BLaER1 treated with 17β-estradiol and CSF1 and Interleukin-3, amounts not matched to agents 10 nM and 100 nM (cell line): ENCODE measurements around the gene MANBA.
A peak's percentile ranks its signal among the peaks of the same experiment; 100 is the strongest.
"Not testable (repeated sequence)": the region's sequence is repeated elsewhere in the genome, so short reads cannot be mapped to it uniquely, and the experiment has no call there.

Experiments
- H3K27ac ChIP-seq, 11 experiments: shearing (Covaris generic); formaldehyde crosslinking; 2 replicates each; pipeline ENCODE4 v1.8.1; 2022
- H3K27me3 ChIP-seq, 11 experiments: shearing (Covaris generic); formaldehyde crosslinking; 2 replicates each; pipeline ENCODE4 v1.8.1; 2022
- H3K36me3 ChIP-seq, 11 experiments: shearing (Covaris generic); formaldehyde crosslinking; 2 replicates each; pipeline ENCODE4 v1.8.1; 2022
- H3K4me1 ChIP-seq, 10 experiments: shearing (Covaris generic); formaldehyde crosslinking; 2 replicates each; pipeline ENCODE4 v1.8.1; 2022
- H3K4me2 ChIP-seq, 11 experiments: shearing (Covaris generic); formaldehyde crosslinking; 2 replicates each; pipeline ENCODE4 v1.8.1; 2022
- H3K4me3 ChIP-seq, 10 experiments: shearing (Covaris generic); formaldehyde crosslinking; 2 replicates each; pipeline ENCODE4 v1.8.1; 2022
- H3K9ac ChIP-seq, 11 experiments: shearing (Covaris generic); formaldehyde crosslinking; 2 replicates each; pipeline ENCODE4 v1.8.1; 2022
- H3K9me3 ChIP-seq, 11 experiments: shearing (Covaris generic); formaldehyde crosslinking; replicated peaks in 1 of 11; 2 replicates each; pipeline ENCODE4 v1.8.1; 2022
- H4K20me1 ChIP-seq, 11 experiments: shearing (Covaris generic); formaldehyde crosslinking; 2 replicates each; pipeline ENCODE4 v1.8.1; 2022
- Cebpa-rat ChIP-seq, 11 experiments: shearing (Covaris generic); IDR thresholded peaks; 2 replicates each; pipeline ENCODE4 v1.8.1; 2022

MANBA gene

DNA sequence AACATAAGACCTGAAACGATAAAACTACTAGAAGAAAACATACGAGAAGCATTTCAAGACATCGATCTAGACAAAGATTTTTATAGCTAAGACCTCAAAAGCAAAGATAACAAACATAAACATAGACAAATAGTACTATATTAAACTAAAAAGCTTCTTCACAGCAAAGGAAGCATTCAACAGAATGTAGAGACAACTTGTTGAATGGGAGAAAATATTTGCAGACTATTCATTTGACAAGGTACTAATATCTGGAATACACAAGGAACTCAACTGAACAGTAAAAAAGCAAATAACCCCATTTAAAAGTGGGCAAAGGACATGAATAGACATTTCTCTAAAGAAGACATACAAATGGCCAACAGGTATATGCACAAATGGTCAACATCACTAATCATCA is 49.8 kb downstream of the MANBA start:
- H3K27ac ChIP-seq: no peak overlapping the region
- no peak overlapping the region for H3K9ac ChIP-seq
- H3K9me3 ChIP-seq: peaks cover 9 to 22% (median 16%) of the 10 kb centered on the region in 11 experiments; a peak in 21 of 22 replicates
- no peaks in the 10 kb centered on the region for H3K27me3 ChIP-seq
- H3K4me3 ChIP-seq: no peak overlapping the region
- peaks cover 37 to 85% (median 57%) of the 10 kb centered on the region in 11 experiments for H3K36me3 ChIP-seq
- H3K4me2 ChIP-seq: no peak overlapping the region
- peaks cover 0 to 83% (median 0%) of the 10 kb centered on the region in 11 experiments; a peak in 4 of 22 replicates for H4K20me1 ChIP-seq
- H3K4me1 ChIP-seq: peaks cover 0 to 7% (median 0%) of the 10 kb centered on the region in 10 experiments; a peak in 1 of 20 replicates
- TF ChIP-seq Cebpa-rat (IDR thresholded peaks at IDR 0.05): no peak

DNA sequence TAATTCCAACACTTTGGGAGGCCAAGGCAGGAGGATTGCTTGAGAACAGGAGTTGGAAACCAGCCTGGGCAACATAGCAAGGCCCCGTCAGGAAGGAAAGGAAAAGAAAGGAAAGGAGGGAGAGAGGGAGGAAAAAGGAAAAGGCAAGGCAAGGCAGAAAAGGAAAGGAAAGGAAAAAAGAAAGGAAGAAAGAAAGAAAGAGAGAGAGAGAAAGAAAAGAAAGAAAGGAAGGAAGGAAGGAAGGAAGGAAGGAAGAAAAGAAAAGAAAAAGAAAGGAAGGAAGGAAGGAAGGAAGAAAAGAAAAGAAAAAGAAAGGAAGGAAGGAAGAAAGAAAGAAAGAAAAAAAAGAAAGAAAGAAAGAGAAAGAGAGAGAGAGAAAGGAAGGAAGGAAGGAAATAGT is 51.7 kb downstream of the MANBA start:
- not testable (repeated sequence) for H3K4me2 ChIP-seq, H3K9ac ChIP-seq, H3K4me1 ChIP-seq, H3K27me3 ChIP-seq, H3K27ac ChIP-seq, H3K4me3 ChIP-seq
- peaks cover 41 to 85% (median 58%) of the 10 kb centered on the region in 11 experiments for H3K36me3 ChIP-seq
- peaks cover 23 to 40% (median 31%) of the 10 kb centered on the region in 11 experiments for H3K9me3 ChIP-seq
- H4K20me1 ChIP-seq: peaks cover 0 to 80% (median 0%) of the 10 kb centered on the region in 11 experiments; a peak in 6 of 22 replicates

DNA sequence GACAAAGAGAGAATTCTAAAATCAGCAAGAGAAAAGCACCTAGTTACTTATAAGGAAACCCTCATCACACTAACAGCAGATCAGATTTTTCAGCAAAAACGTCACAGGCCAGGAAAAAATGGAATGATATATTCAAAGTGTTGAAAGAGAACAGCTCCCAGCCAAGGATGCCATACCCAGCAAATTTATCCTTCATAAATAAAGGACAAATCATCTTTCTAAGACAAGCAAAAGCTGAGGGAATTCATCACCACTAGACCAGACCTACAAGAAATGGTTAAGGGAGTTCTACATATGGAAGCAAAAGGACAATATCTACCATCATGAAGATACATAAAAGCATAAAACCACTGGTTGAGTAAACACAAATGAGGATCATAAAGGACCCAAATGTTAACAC is 53.6 kb downstream of the MANBA start:
- H3K4me3 ChIP-seq: no peak overlapping the region

DNA sequence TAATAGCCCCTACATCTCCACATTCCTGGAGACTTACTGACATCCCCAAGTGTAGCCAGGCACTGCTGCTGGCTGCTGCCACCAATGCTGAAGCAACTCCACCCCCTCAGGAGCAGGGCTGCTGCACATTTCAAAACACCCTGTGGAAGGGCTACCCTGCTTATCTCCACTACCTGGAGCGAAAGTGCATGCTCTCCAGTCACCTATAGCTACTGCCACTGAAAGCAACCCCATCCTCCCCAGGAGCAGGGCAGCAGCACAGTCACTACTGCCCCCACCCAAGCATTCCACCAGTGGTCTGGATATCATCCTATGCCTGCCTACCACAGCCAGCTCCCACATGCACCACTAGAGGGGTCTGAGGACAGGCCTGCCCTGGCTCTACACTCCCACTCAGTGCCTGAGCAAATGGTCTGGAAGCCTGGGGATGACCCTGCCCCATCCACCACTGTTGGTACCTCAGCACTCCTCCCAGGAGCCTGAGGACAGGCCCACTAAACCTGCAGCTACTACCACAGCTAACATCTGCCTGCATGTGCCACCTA is 55.3 kb downstream of the MANBA start:
- Histone ChIP-seq H3K9me3 (peaks cover 35 to 58% (median 47%) of the 10 kb centered on the region in 11 experiments), H3K27me3 (no peaks in the 10 kb centered on the region), H3K9ac (no peak overlapping the region), H3K36me3 (peaks cover 42 to 69% (median 54%) of the 10 kb centered on the region in 11 experiments), H4K20me1 (peaks cover 0 to 57% (median 0%) of the 10 kb centered on the region in 11 experiments; a peak in 6 of 22 replicates), H3K4me2 (no peak overlapping the region), H3K4me3 (no peak overlapping the region), H3K27ac (no peak overlapping the region), H3K4me1 (peaks cover 0 to 6% (median 0%) of the 10 kb centered on the region in 10 experiments; a peak in 1 of 20 replicates)
- TF ChIP-seq Cebpa-rat (IDR thresholded peaks at IDR 0.05): no peak

More for the DNA sequence above, 53.6 kb downstream of the MANBA start:
- Histone ChIP-seq H4K20me1 (peaks cover 0 to 74% (median 0%) of the 10 kb centered on the region in 11 experiments; a peak in 6 of 22 replicates), H3K9ac (no peak overlapping the region), H3K4me1 (peaks cover 0 to 7% (median 0%) of the 10 kb centered on the region in 10 experiments; a peak in 1 of 20 replicates), H3K27ac (no peak overlapping the region), H3K9me3 (peaks cover 35 to 58% (median 47%) of the 10 kb centered on the region in 11 experiments), H3K27me3 (no peaks in the 10 kb centered on the region), H3K4me2 (no peak overlapping the region), H3K36me3 (peaks cover 52 to 85% (median 62%) of the 10 kb centered on the region in 11 experiments)
- no peak for TF ChIP-seq Cebpa-rat (IDR thresholded peaks at IDR 0.05)

DNA sequence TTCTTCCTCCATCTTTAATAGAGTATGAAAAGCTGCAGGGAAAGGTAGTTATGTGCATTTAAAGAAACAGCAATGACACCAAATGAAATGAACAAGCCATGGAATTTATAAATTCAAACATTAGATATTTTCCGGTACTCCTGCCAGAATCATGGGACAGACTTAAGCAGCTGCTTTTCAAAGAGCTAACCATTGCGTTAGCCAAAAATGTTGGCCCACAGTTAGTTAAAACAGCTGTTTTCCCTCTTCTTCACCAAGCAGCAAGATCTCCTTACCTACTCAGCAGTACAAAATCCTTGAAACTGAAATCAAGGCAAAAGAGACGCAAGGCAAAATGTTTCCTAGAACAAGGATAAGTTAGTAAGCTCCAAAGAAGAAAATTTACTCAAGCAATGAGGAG is 64.0 kb downstream of the MANBA start:
- Histone ChIP-seq H3K4me3 (no peak overlapping the region), H3K9ac (no peak overlapping the region), H3K27ac (no peak overlapping the region), H3K27me3 (no peaks in the 10 kb centered on the region), H4K20me1 (peaks cover 0 to 8% (median 0%) of the 10 kb centered on the region in 11 experiments; a peak in 2 of 22 replicates), H3K4me1 (peaks cover 0 to 21% (median 0%) of the 10 kb centered on the region in 10 experiments; a peak in 6 of 20 replicates), H3K36me3 (peaks cover 14 to 46% (median 32%) of the 10 kb centered on the region in 11 experiments; a peak in 20 of 22 replicates), H3K4me2 (no peak overlapping the region), H3K9me3 (no peaks in the 10 kb centered on the region)
- TF ChIP-seq Cebpa-rat (IDR thresholded peaks at IDR 0.05): no peak

DNA sequence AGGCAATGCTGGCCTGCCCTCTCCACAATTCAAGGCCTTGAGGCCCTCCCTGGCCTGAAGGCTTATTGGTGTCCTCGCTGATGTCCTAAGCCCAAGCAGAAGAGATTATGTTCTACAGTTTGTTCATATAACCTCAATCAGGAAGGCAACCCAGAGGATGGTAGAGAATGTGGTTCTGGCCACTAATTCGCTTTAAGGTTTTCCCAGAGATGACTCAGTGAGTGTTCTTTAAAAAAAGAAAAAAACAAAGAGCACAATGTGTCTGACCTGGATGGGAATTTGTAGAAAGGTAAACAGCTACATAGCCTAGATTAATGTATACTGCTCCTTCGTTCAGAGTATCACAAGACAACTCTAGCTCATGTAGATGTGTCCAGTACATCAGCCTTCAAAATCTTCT is 66.0 kb downstream of the MANBA start:
- H3K4me3 ChIP-seq: no peak overlapping the region
- H3K27me3 ChIP-seq: no peaks in the 10 kb centered on the region
- H3K4me2 ChIP-seq: no peak overlapping the region
- H3K9ac ChIP-seq: no peak overlapping the region
- no peaks in the 10 kb centered on the region for H3K9me3 ChIP-seq
- peaks cover 21 to 55% (median 39%) of the 10 kb centered on the region in 11 experiments for H3K36me3 ChIP-seq
- no peak overlapping the region for H3K27ac ChIP-seq
- peaks cover 0 to 8% (median 0%) of the 10 kb centered on the region in 11 experiments; a peak in 2 of 22 replicates for H4K20me1 ChIP-seq
- no peak for TF ChIP-seq Cebpa-rat (IDR thresholded peaks at IDR 0.05)
- H3K4me1 ChIP-seq: peaks cover 0 to 27% (median 0%) of the 10 kb centered on the region in 10 experiments; a peak in 6 of 20 replicates

DNA sequence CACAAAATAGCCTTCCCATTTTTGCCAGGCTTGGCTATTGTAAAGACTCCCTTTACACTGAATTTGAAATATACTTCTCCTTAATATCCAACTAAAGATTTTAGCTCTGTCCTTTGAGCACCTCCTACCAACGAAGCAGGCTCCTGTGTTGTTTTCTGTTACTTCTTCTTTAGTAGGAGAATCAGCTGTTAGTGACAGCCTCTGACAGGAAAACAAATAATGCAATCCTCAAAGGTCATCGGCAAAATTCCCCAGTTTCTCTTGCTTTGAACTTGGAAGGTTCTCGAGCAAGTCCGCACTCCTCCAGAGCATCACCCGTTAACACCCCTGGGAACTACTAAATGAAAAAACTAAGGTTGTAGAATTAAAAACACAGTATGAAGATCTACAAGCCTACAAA is 66.9 kb downstream of the MANBA start:
- Histone ChIP-seq H3K4me3 (no peak overlapping the region), H3K9ac (no peak overlapping the region), H3K4me1 (peaks cover 0 to 28% (median 0%) of the 10 kb centered on the region in 10 experiments; a peak in 6 of 20 replicates), H3K27me3 (no peaks in the 10 kb centered on the region), H3K36me3 (peaks cover 25 to 64% (median 48%) of the 10 kb centered on the region in 11 experiments), H3K9me3 (no peaks in the 10 kb centered on the region), H3K27ac (no peak overlapping the region), H3K4me2 (no peak overlapping the region), H4K20me1 (peaks cover 0 to 8% (median 0%) of the 10 kb centered on the region in 11 experiments; a peak in 2 of 22 replicates)
- no peak for TF ChIP-seq Cebpa-rat (IDR thresholded peaks at IDR 0.05)

DNA sequence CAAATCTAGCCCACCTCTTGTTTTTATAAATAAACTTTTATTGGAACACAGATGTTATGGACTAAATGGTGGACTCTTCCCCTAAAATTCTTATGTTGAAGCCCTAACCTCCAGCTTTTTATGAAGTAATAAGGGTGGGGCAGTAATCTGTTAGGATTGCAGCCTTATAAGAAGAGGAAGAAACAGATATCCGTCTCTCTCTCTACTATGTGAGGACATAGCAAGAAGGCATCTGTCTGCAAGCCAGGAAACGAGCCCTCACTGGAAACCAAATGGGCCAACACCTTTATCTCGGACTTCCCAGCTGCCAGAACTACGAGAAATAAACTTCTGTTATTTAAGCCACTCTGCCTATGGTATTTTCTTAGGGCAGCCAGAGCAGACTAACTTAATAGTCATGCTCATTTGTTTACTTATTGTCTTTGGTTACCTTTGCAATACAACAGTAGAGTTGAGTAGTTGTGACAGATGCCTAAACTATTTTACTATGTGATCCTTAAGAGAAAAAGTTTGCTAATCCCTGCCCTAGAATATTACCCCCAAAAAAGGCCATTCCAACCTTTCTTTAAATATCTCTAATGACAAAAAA is 67.4 kb downstream of the MANBA start:
- Histone ChIP-seq H3K4me2 (peak overlapping the region in 2 of 11 experiments; percentile 44 to 50; a peak in 3 of 22 replicates), H4K20me1 (peaks cover 0 to 10% (median 0%) of the 10 kb centered on the region in 11 experiments; a peak in 2 of 22 replicates), H3K27ac (no peak overlapping the region), H3K9me3 (no peaks in the 10 kb centered on the region), H3K27me3 (no peaks in the 10 kb centered on the region), H3K9ac (no peak overlapping the region), H3K36me3 (peaks cover 30 to 69% (median 53%) of the 10 kb centered on the region in 11 experiments), H3K4me3 (no peak overlapping the region), H3K4me1 (peaks cover 0 to 33% (median under 1%) of the 10 kb centered on the region in 10 experiments; a peak in 9 of 20 replicates)
- no peak for TF ChIP-seq Cebpa-rat (IDR thresholded peaks at IDR 0.05)

DNA sequence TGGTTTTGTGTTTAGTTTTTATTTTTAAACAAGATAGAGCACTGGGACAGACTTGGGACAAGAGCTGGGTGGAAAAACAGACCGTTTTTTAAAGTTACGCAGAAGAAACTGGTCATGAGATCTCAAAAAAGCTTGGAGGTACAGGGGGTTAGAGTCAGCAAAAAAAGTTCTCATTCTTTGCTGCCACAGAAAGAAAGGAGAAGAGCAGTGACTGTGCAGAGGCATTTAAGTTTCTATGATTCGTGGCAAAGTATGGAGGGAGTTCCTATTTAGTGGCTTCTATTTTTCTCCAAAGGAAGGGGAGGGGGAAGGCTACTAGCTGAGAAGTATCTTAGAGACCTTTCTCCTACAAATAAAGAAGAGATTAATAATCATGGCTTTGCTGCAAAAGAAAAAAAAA is 68.3 kb downstream of the MANBA start:
- Histone ChIP-seq H3K4me3 (no peak overlapping the region), H3K9ac (no peak overlapping the region), H3K9me3 (no peaks in the 10 kb centered on the region), H3K36me3 (peaks cover 39 to 78% (median 58%) of the 10 kb centered on the region in 11 experiments), H3K27ac (peak overlapping the region in 2 of 11 experiments; percentile 28 to 30; a peak in 1 of 22 replicates), H4K20me1 (peaks cover 0 to 19% (median 0%) of the 10 kb centered on the region in 11 experiments; a peak in 2 of 22 replicates), H3K4me2 (peak overlapping the region in 3 of 11 experiments; percentile 33 to 50 (median 44); a peak in 6 of 22 replicates), H3K27me3 (no peaks in the 10 kb centered on the region), H3K4me1 (peaks cover 0 to 42% (median 10%) of the 10 kb centered on the region in 10 experiments; a peak in 11 of 20 replicates)
- no peak for TF ChIP-seq Cebpa-rat (IDR thresholded peaks at IDR 0.05)
